Measurements from ENCODE around the gene NUDT1.

NUDT1 gene

GRCh38 chr7:2197436-2198155 is 44.4 kb upstream of the NUDT1 start:
- in situ Hi-C loops (cut with MboI; ENCODE audit: low pct_unique_long_range_greater_than_20kb, low sequenced_read_pairs, unreplicated experiment) = no loop called here
- DNase-seq (ENCODE audit: low spot score) = no peak
- no peak for TF ChIP-seq CTCF (IDR thresholded peaks at IDR 0.05; ENCODE audit: extremely low read depth, insufficient read depth, missing control alignments)

GRCh38 chr7:2198206-2198605 is 43.8 kb upstream of the NUDT1 start:
- DNase-seq (ENCODE audit: low spot score) = no peak
- in situ Hi-C loops (cut with MboI; ENCODE audit: low pct_unique_long_range_greater_than_20kb, low sequenced_read_pairs, unreplicated experiment) = no loop called here

GRCh38 chr7:2198760-2199159 is 43.3 kb upstream of the NUDT1 start:
- DNase-seq (ENCODE audit: low spot score) = no peak
- no peak for TF ChIP-seq CTCF (IDR thresholded peaks at IDR 0.05; ENCODE audit: extremely low read depth, insufficient read depth, missing control alignments)
- in situ Hi-C loops (cut with MboI; ENCODE audit: low pct_unique_long_range_greater_than_20kb, low sequenced_read_pairs, unreplicated experiment) = no loop called here

More at GRCh38 chr7:2198206-2198605, 43.8 kb upstream of the NUDT1 start:
- no peak for TF ChIP-seq CTCF (IDR thresholded peaks at IDR 0.05; ENCODE audit: extremely low read depth, insufficient read depth, missing control alignments)

- in situ Hi-C loops (cut with MboI; ENCODE audit: low pct_unique_long_range_greater_than_20kb, low sequenced_read_pairs, unreplicated experiment) = no loop called here
- TF ChIP-seq CTCF (IDR thresholded peaks at IDR 0.05; ENCODE audit: extremely low read depth, insufficient read depth, missing control alignments) = no peak
- DNase-seq (ENCODE audit: low spot score) = no peak
These were observed 42.5 kb upstream of the NUDT1 start for GRCh38 chr7:2199528-2199927.

- DNase-seq (ENCODE audit: low spot score) = no peak
- no peak for TF ChIP-seq CTCF (IDR thresholded peaks at IDR 0.05; ENCODE audit: extremely low read depth, insufficient read depth, missing control alignments)
- in situ Hi-C loops (cut with MboI; ENCODE audit: low pct_unique_long_range_greater_than_20kb, low sequenced_read_pairs, unreplicated experiment) = loop anchor here (25.0 kb wide), 1 partner anchor 613 kb away; no protein-coding TSS in a partner anchor
These were observed 42.0 kb upstream of the NUDT1 start for GRCh38 chr7:2199956-2200583.

- in situ Hi-C loops (cut with MboI; ENCODE audit: low pct_unique_long_range_greater_than_20kb, low sequenced_read_pairs, unreplicated experiment) = loop anchor here (25.0 kb wide), 1 partner anchor 613 kb away; no protein-coding TSS in a partner anchor
- TF ChIP-seq CTCF (IDR thresholded peaks at IDR 0.05; ENCODE audit: extremely low read depth, insufficient read depth, missing control alignments) = no peak
- DNase-seq (ENCODE audit: low spot score) = no peak
These were observed 41.4 kb upstream of the NUDT1 start for GRCh38 chr7:2200584-2200980.

Measured in GM13977 (cell line).